ENCODE measurements around the gene PATL2. TPM values are rescaled to one million over a fixed set of nuclear protein-coding genes. Genes with fewer than 3 reads are reported as not detected.
A peak's percentile ranks its signal among the peaks of the same experiment; 100 is the strongest.

Gene PATL2
- total RNA-seq, 2 experiments from 2014 or later: 4.8 to 8.8 TPM

DNA sequence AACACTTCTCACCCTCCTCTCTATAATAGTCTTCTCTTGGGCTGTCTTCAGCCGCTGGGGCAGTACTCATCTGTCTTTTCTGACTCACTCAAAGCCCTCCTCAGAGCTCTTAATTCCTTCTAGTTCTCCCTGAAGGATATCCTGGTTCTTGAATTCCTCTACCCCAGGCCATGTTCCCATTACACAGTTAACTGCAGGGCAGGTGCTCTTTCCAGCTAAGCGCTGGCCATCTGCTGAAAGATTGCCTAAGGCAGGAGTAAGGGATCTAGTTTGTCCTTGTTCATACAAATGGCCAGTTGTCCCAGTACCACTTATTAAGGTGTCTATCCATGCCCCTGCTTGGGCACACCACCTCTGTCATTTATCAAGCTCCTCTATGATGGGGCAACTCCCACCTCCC is 37.5 kb downstream of the PATL2 start:
- BruUV-seq (replicated peaks): no TSS peak
- Histone ChIP-seq H3K4me1 (ENCODE audit: insufficient read depth, low read length, poor library complexity, severe bottlenecking) (peaks cover 43% of the 10 kb centered on the region), H3K27ac (ENCODE audit: low read depth, low read length, poor library complexity, severe bottlenecking) (no peak overlapping the region), H3K36me3 (ENCODE audit: insufficient read depth, low read length) (no peaks in the 10 kb centered on the region), H2AFZ (ENCODE audit: low read length) (no peak overlapping the region), H3K9me3 (ENCODE audit: low read length) (no peaks in the 10 kb centered on the region), H3K4me3 (ENCODE audit: low read depth, low read length, poor library complexity, severe bottlenecking) (no peak overlapping the region), H3K79me2 (ENCODE audit: insufficient read depth, low read depth, low read length) (no peaks in the 10 kb centered on the region), H4K20me1 (ENCODE audit: insufficient read depth, low read length) (no peaks in the 10 kb centered on the region), H3K4me2 (ENCODE audit: low read length) (no peak overlapping the region), H3K9me2 (ENCODE audit: insufficient read depth, low read length) (no peaks in the 10 kb centered on the region)
- intact Hi-C loops (cut with micrococcal nuclease; ENCODE audit: unreplicated experiment): no loop called here
- CTCF ChIA-PET (ENCODE audit: unreplicated experiment): no interaction called here
- DNase-seq (ENCODE audit: low spot score): no peak
- POLR2A ChIA-PET: interaction anchor here (0.6 to 1.0 kb wide), 2 partner anchors 63 to 763 kb away, joined by 3 to 4 read pairs; no protein-coding TSS in a partner anchor
- TF ChIP-seq EZH2phosphoT487 (IDR thresholded peaks at IDR 0.05; ENCODE audit: borderline replicate concordance, low read depth, low read length) (no peak), CTCF (conservative IDR thresholded peaks at IDR 0.05; ENCODE audit: low read length) (no peak)

- POLR2A ChIA-PET: interaction anchor here (0.6 to 1.6 kb wide), 7 partner anchors 10 to 131 kb away, joined by 3 to 6 read pairs (median 4); partner anchors contain the start of gene TRIM69
- Histone ChIP-seq H3K9me2 (ENCODE audit: insufficient read depth, low read length) (no peaks in the 10 kb centered on the region), H3K36me3 (ENCODE audit: insufficient read depth, low read length) (no peaks in the 10 kb centered on the region), H2AFZ (ENCODE audit: low read length) (peak overlapping the region; percentile 45; the same call in 1 of the 2 replicates), H3K9me3 (ENCODE audit: low read length) (no peaks in the 10 kb centered on the region), H3K27ac (ENCODE audit: low read depth, low read length, poor library complexity, severe bottlenecking) (peak overlapping the region; percentile 59), H3K4me2 (ENCODE audit: low read length) (peak overlapping the region; percentile 46), H4K20me1 (ENCODE audit: insufficient read depth, low read length) (no peaks in the 10 kb centered on the region), H3K4me1 (ENCODE audit: insufficient read depth, low read length, poor library complexity, severe bottlenecking) (peaks cover 61% of the 10 kb centered on the region), H3K79me2 (ENCODE audit: insufficient read depth, low read depth, low read length) (no peaks in the 10 kb centered on the region), H3K4me3 (ENCODE audit: low read depth, low read length, poor library complexity, severe bottlenecking) (no peak overlapping the region)
- BruUV-seq (replicated peaks): no TSS peak
- peak; percentile 61 for DNase-seq (ENCODE audit: low spot score)
- intact Hi-C loops (cut with micrococcal nuclease; ENCODE audit: unreplicated experiment): no loop called here
- TF ChIP-seq CTCF (conservative IDR thresholded peaks at IDR 0.05; ENCODE audit: low read length): no peak
- no peak for TF ChIP-seq EZH2phosphoT487 (IDR thresholded peaks at IDR 0.05; ENCODE audit: borderline replicate concordance, low read depth, low read length)
- CTCF ChIA-PET (ENCODE audit: unreplicated experiment): no interaction called here
These were observed 40.8 kb downstream of the PATL2 start for GRCh38 chr15:44670087-44670950.

DNA sequence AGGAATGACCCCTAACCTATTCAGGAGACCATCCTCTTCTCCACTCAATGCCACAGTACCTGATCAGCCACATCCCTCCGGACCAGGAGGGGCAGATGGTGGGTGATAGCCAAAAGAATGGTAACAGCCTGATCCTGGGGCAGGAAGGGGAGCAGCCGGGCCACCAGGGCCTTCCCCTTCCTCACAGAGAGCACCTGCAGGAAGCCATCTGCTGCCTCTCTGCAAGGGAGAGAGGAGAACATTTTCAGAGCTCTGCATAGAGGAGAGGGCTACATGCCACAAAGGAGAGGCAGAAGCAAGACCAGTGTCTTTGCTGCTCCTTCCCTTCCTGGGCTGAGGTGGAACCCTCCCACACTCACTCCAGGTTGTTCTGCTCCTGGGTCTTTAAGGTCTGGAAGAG is 42.2 kb downstream of the PATL2 start:
- Histone ChIP-seq H3K4me2 (ENCODE audit: low read length) (peak overlapping the region; percentile 36), H3K36me3 (ENCODE audit: insufficient read depth, low read length) (no peaks in the 10 kb centered on the region), H3K4me1 (ENCODE audit: insufficient read depth, low read length, poor library complexity, severe bottlenecking) (peaks cover 71% of the 10 kb centered on the region), H4K20me1 (ENCODE audit: insufficient read depth, low read length) (no peaks in the 10 kb centered on the region), H3K9me2 (ENCODE audit: insufficient read depth, low read length) (no peaks in the 10 kb centered on the region), H3K27ac (ENCODE audit: low read depth, low read length, poor library complexity, severe bottlenecking) (peak overlapping the region; percentile 29), H3K79me2 (ENCODE audit: insufficient read depth, low read depth, low read length) (no peaks in the 10 kb centered on the region), H3K4me3 (ENCODE audit: low read depth, low read length, poor library complexity, severe bottlenecking) (no peak overlapping the region), H2AFZ (ENCODE audit: low read length) (no peak overlapping the region; the same call in 1 of the 2 replicates), H3K9me3 (ENCODE audit: low read length) (no peaks in the 10 kb centered on the region)
- no TSS peak for BruUV-seq (replicated peaks)
- POLR2A ChIA-PET: interaction anchor here (0.7 to 1.6 kb wide), 4 partner anchors 12 to 67 kb away, joined by 3 to 6 read pairs (median 5); partner anchors contain the start of gene TRIM69
- CTCF ChIA-PET (ENCODE audit: unreplicated experiment): no interaction called here
- peak; percentile 59 for DNase-seq (ENCODE audit: low spot score)
- TF ChIP-seq EZH2phosphoT487 (IDR thresholded peaks at IDR 0.05; ENCODE audit: borderline replicate concordance, low read depth, low read length) (no peak), CTCF (conservative IDR thresholded peaks at IDR 0.05; ENCODE audit: low read length) (no peak)
- intact Hi-C loops (cut with micrococcal nuclease; ENCODE audit: unreplicated experiment): no loop called here

All from OCI-LY7 (cell line).